ENCODE results near the gene NANP. TPM values are rescaled to one million over a fixed set of nuclear protein-coding genes. Genes with fewer than 3 reads are reported as not detected.
"Not testable (repeated sequence)": the region's sequence is repeated elsewhere in the genome, so short reads cannot be mapped to it uniquely, and the experiment has no call there.

NANP gene
- total RNA-seq, 2 experiments from 2014 or later = 6.5 to 7.3 TPM

- H3K36me3 Mint-ChIP-seq = peaks cover 14% of the 10 kb centered on the region
- H3K4me3 Mint-ChIP-seq = no peak overlapping the region
- peaks cover 9% of the 10 kb centered on the region for H3K4me1 Mint-ChIP-seq (ENCODE audit: low read depth)
- intact Hi-C loops (cut with micrococcal nuclease) = no loop called here
- peaks cover 19% of the 10 kb centered on the region for H3K9me3 Mint-ChIP-seq
- CTCF ChIA-PET = no interaction called here
- H3K27ac Mint-ChIP-seq = peak overlapping the region; percentile 4
- no peaks in the 10 kb centered on the region for H3K27me3 Mint-ChIP-seq
- DNase-seq = no peak
- POLR2A ChIA-PET = no interaction called here
These were observed 6.1 kb upstream of the NANP start for GRCh38 chr20:25629816-25630499.

GRCh38 chr20:25626779-25627178 lies 3.0 kb upstream of the NANP start:
- H3K27ac Mint-ChIP-seq = no peak overlapping the region
- ChIA-PET CTCF (no interaction called here), POLR2A (no interaction called here)
- peaks cover 23% of the 10 kb centered on the region for H3K4me1 Mint-ChIP-seq (ENCODE audit: low read depth)
- intact Hi-C loops (cut with micrococcal nuclease) = no loop called here
- H3K36me3 Mint-ChIP-seq = peaks cover 14% of the 10 kb centered on the region
- no peak for DNase-seq
- no peaks in the 10 kb centered on the region for H3K27me3 Mint-ChIP-seq
- H3K9me3 Mint-ChIP-seq = peaks cover 19% of the 10 kb centered on the region
- no peak overlapping the region for H3K4me3 Mint-ChIP-seq

- Mint-ChIP-seq H3K27me3 (no peaks in the 10 kb centered on the region), H3K4me1 (ENCODE audit: low read depth) (peaks cover 18% of the 10 kb centered on the region), H3K27ac (peak overlapping the region; percentile 96), H3K4me3 (peak overlapping the region; percentile 78), H3K9me3 (peaks cover 14% of the 10 kb centered on the region), H3K36me3 (peaks cover 12% of the 10 kb centered on the region)
- ChIA-PET CTCF (no interaction called here), POLR2A (interaction anchor here (0.9 kb wide), 1 partner anchor 40 kb away, joined by 3 read pairs; no protein-coding TSS in a partner anchor)
- intact Hi-C loops (cut with micrococcal nuclease) = loop anchor here (1.0 to 5.0 kb wide), 5 partner anchors 39 to 567 kb away; partner anchors contain the start of genes ACSS1, GINS1, NINL and PYGB
- no peak for DNase-seq
These were observed 706 bp upstream of the NANP start for GRCh38 chr20:25624500-25624939.

- intact Hi-C loops (cut with micrococcal nuclease) = loop anchor here (1.0 to 5.0 kb wide), 5 partner anchors 14 to 566 kb away; partner anchors contain the start of genes ACSS1, GINS1, PYGB and ZNF337
- Mint-ChIP-seq H3K9me3 (peaks cover 10% of the 10 kb centered on the region), H3K27ac (peak overlapping the region; percentile 96), H3K4me3 (peak overlapping the region; percentile 78), H3K27me3 (no peaks in the 10 kb centered on the region), H3K36me3 (peaks cover 10% of the 10 kb centered on the region), H3K4me1 (ENCODE audit: low read depth) (peaks cover 18% of the 10 kb centered on the region)
- ChIA-PET POLR2A (no interaction called here), CTCF (no interaction called here)
- peak; percentile 48 for DNase-seq
These were observed 534 bp downstream of the NANP start for GRCh38 chr20:25623225-25623735.

- POLR2A ChIA-PET = no interaction called here
- H3K27ac Mint-ChIP-seq = peak overlapping the region; percentile 43
- peaks cover 5% of the 10 kb centered on the region for H3K9me3 Mint-ChIP-seq
- CTCF ChIA-PET = no interaction called here
- intact Hi-C loops (cut with micrococcal nuclease) = loop anchor here (1.0 to 5.0 kb wide), 5 partner anchors 14 to 565 kb away; partner anchors contain the start of genes ACSS1, GINS1, PYGB and ZNF337
- peak overlapping the region; percentile 78 for H3K4me3 Mint-ChIP-seq
- DNase-seq = no peak
- H3K27me3 Mint-ChIP-seq = no peaks in the 10 kb centered on the region
- peaks cover 18% of the 10 kb centered on the region for H3K4me1 Mint-ChIP-seq (ENCODE audit: low read depth)
- peaks cover 6% of the 10 kb centered on the region for H3K36me3 Mint-ChIP-seq
These were observed 1.2 kb downstream of the NANP start for GRCh38 chr20:25622450-25623224.

- DNase-seq = no peak
- no peak overlapping the region for H3K27ac Mint-ChIP-seq
- H3K4me3 Mint-ChIP-seq = peak overlapping the region; percentile 78
- ChIA-PET POLR2A (no interaction called here), CTCF (no interaction called here)
- H3K4me1 Mint-ChIP-seq (ENCODE audit: low read depth) = peaks cover 18% of the 10 kb centered on the region
- H3K27me3 Mint-ChIP-seq = no peaks in the 10 kb centered on the region
- intact Hi-C loops (cut with micrococcal nuclease) = loop anchor here (2.0 to 5.0 kb wide), 4 partner anchors 13 to 565 kb away; partner anchors contain the start of genes ACSS1, GINS1 and PYGB
- no peaks in the 10 kb centered on the region for H3K9me3 Mint-ChIP-seq
- peaks cover 4% of the 10 kb centered on the region for H3K36me3 Mint-ChIP-seq
These were observed 1.8 kb downstream of the NANP start for GRCh38 chr20:25622049-25622448.

GRCh38 chr20:25619514-25619913 lies 4.3 kb downstream of the NANP start:
- intact Hi-C loops (cut with micrococcal nuclease) = no loop called here
- Mint-ChIP-seq H3K9me3 (no peaks in the 10 kb centered on the region), H3K27ac (no peak overlapping the region), H3K36me3 (peaks cover 9% of the 10 kb centered on the region), H3K4me1 (ENCODE audit: low read depth) (peaks cover 16% of the 10 kb centered on the region), H3K4me3 (no peak overlapping the region), H3K27me3 (no peaks in the 10 kb centered on the region)
- DNase-seq = no peak
- POLR2A ChIA-PET = no interaction called here
- CTCF ChIA-PET = no interaction called here

GRCh38 chr20:25608774-25609173 lies 15.0 kb downstream of the NANP start:
- Mint-ChIP-seq H3K27ac (no peak overlapping the region), H3K4me1 (ENCODE audit: low read depth) (no peaks in the 10 kb centered on the region), H3K27me3 (no peaks in the 10 kb centered on the region), H3K36me3 (peaks cover 8% of the 10 kb centered on the region), H3K4me3 (no peak overlapping the region), H3K9me3 (no peaks in the 10 kb centered on the region)
- intact Hi-C loops (cut with micrococcal nuclease) = loop anchor here (2.0 kb wide), 1 partner anchor 14 kb away; no protein-coding TSS in a partner anchor
- no peak for DNase-seq
- CTCF ChIA-PET = interaction anchor here (1.5 kb wide), 1 partner anchor 10 kb away, joined by 3 read pairs; no protein-coding TSS in a partner anchor
- POLR2A ChIA-PET = no interaction called here

GRCh38 chr20:25606094-25606695 lies 17.6 kb downstream of the NANP start:
- Mint-ChIP-seq H3K27ac (no peak overlapping the region), H3K4me1 (ENCODE audit: low read depth) (peaks cover 8% of the 10 kb centered on the region), H3K9me3 (no peaks in the 10 kb centered on the region), H3K36me3 (no peaks in the 10 kb centered on the region), H3K4me3 (no peak overlapping the region), H3K27me3 (no peaks in the 10 kb centered on the region)
- no peak for DNase-seq
- intact Hi-C loops (cut with micrococcal nuclease) = no loop called here
- ChIA-PET CTCF (no interaction called here), POLR2A (no interaction called here)

GRCh38 chr20:25605148-25605547 lies 18.7 kb downstream of the NANP start:
- H3K4me3 Mint-ChIP-seq = no peak overlapping the region
- no peaks in the 10 kb centered on the region for H3K9me3 Mint-ChIP-seq
- no peaks in the 10 kb centered on the region for H3K27me3 Mint-ChIP-seq
- H3K36me3 Mint-ChIP-seq = no peaks in the 10 kb centered on the region
- intact Hi-C loops (cut with micrococcal nuclease) = no loop called here
- H3K27ac Mint-ChIP-seq = no peak overlapping the region
- POLR2A ChIA-PET = no interaction called here
- CTCF ChIA-PET = no interaction called here
- peaks cover 8% of the 10 kb centered on the region for H3K4me1 Mint-ChIP-seq (ENCODE audit: low read depth)
- no peak for DNase-seq

- intact Hi-C loops (cut with micrococcal nuclease) = no loop called here
- ChIA-PET CTCF (no interaction called here), POLR2A (no interaction called here)
- Mint-ChIP-seq H3K27ac (no peak overlapping the region), H3K36me3 (no peaks in the 10 kb centered on the region), H3K4me3 (no peak overlapping the region), H3K9me3 (no peaks in the 10 kb centered on the region), H3K27me3 (no peaks in the 10 kb centered on the region), H3K4me1 (ENCODE audit: low read depth) (peaks cover 8% of the 10 kb centered on the region)
- no peak for DNase-seq
These were observed 19.2 kb downstream of the NANP start for GRCh38 chr20:25604611-25605010.

GRCh38 chr20:25602914-25603309 lies 20.9 kb downstream of the NANP start:
- H3K9me3 Mint-ChIP-seq = not testable (repeated sequence)

More at GRCh38 chr20:25602914-25603309, 20.9 kb downstream of the NANP start:
- intact Hi-C loops (cut with micrococcal nuclease) = loop anchor here (2.0 kb wide), 1 partner anchor 18 kb away; the partner anchor contains the start of gene NINL
- CTCF ChIA-PET; H3K4me1 Mint-ChIP-seq (ENCODE audit: low read depth); H3K4me3 Mint-ChIP-seq; H3K27me3 Mint-ChIP-seq; H3K27ac Mint-ChIP-seq; POLR2A ChIA-PET; H3K36me3 Mint-ChIP-seq: not testable (repeated sequence)
- peak; percentile 51 for DNase-seq
